H9 (cell line): Measurements from ENCODE around the gene YBX3. TPM values are rescaled to one million over a fixed set of nuclear protein-coding genes. Genes with fewer than 3 reads are reported as not detected.

Experiments used
- DNase-seq: peaks from one replicate; pipeline ENCODE4 v3.0.0-alpha.2; 2017
- H2AFZ ChIP-seq: one replicate; pipeline ENCODE4 v1.6.1; 2013; ENCODE audit warnings: mild to moderate bottlenecking, low read length, control low read depth, moderate library complexity
- H2AK5ac ChIP-seq: 2 replicates; pipeline ENCODE4 v1.6.1; 2013; ENCODE audit warnings: low read length, control low read depth, mixed read lengths; ENCODE audit not compliant: insufficient read length
- H2BK120ac ChIP-seq: one replicate; pipeline ENCODE4 v1.6.1; 2013; ENCODE audit warnings: low read depth, mild to moderate bottlenecking, low read length, control low read depth, inconsistent platforms; ENCODE audit not compliant: poor library complexity, severe bottlenecking
- H2BK12ac ChIP-seq: 2 replicates; pipeline ENCODE4 v1.6.1; 2013; ENCODE audit warnings: low read length, control low read depth, mixed read lengths, low read depth; ENCODE audit not compliant: insufficient read length
- H2BK15ac ChIP-seq: 2 replicates; pipeline ENCODE4 v1.6.1; 2013; ENCODE audit warnings: low read depth, low read length, control low read depth
- H2BK20ac ChIP-seq: one replicate; pipeline ENCODE4 v1.6.1; 2013; ENCODE audit warnings: low read depth, mild to moderate bottlenecking, low read length, control low read depth, inconsistent platforms; ENCODE audit not compliant: poor library complexity, severe bottlenecking
- H2BK5ac ChIP-seq: 2 replicates; pipeline ENCODE4 v1.6.1; 2013; ENCODE audit warnings: low read length, control low read depth, mixed read lengths; ENCODE audit not compliant: insufficient read length
- H3K14ac ChIP-seq: 2 replicates; pipeline ENCODE4 v1.6.1; 2013; ENCODE audit warnings: low read length, control low read depth; ENCODE audit not compliant: insufficient read depth
- H3K18ac ChIP-seq: 2 replicates; pipeline ENCODE4 v1.6.1; 2013; ENCODE audit warnings: low read depth, mild to moderate bottlenecking, mixed read lengths, low read length, control low read depth; ENCODE audit not compliant: insufficient read length
- H3K23ac ChIP-seq: 2 replicates; pipeline ENCODE4 v1.6.1; 2013; ENCODE audit warnings: low read length, control low read depth, mixed read lengths, low read depth; ENCODE audit not compliant: insufficient read length
- H3K23me2 ChIP-seq: 2 replicates; pipeline ENCODE4 v1.6.1; 2013; ENCODE audit warnings: low read depth, mild to moderate bottlenecking, mixed read lengths, low read length, control low read depth; ENCODE audit not compliant: insufficient read length, poor library complexity, severe bottlenecking
- H3K27ac ChIP-seq: 2 replicates; pipeline ENCODE4 v1.5.1; 2013; ENCODE audit warnings: low read length, control low read depth, mixed read lengths, low read depth; ENCODE audit not compliant: insufficient read length
- H3K27me3 ChIP-seq: 2 replicates; pipeline ENCODE4 v1.6.1; 2013; ENCODE audit warnings: low read length, control low read depth, inconsistent platforms; ENCODE audit not compliant: insufficient read depth
- H3K4ac ChIP-seq: 2 replicates; pipeline ENCODE4 v1.6.1; 2013; ENCODE audit warnings: low read depth, mild to moderate bottlenecking, control low read depth, inconsistent platforms, low read length, moderate library complexity
- H3K4me1 ChIP-seq: 2 replicates; pipeline ENCODE4 v1.6.1; 2013; ENCODE audit warnings: low read length, control low read depth, inconsistent platforms; ENCODE audit not compliant: insufficient read depth
- H3K4me2 ChIP-seq: 2 replicates; pipeline ENCODE4 v1.6.1; 2013; ENCODE audit warnings: low read length, control low read depth, mixed read lengths; ENCODE audit not compliant: insufficient read length, insufficient read depth
- H3K56ac ChIP-seq: 2 replicates; pipeline ENCODE4 v1.6.1; 2013; ENCODE audit warnings: low read depth, mild to moderate bottlenecking, mixed read lengths, low read length, control low read depth; ENCODE audit not compliant: insufficient read length
- H3K79me1 ChIP-seq: 2 replicates; pipeline ENCODE4 v1.6.1; 2013; ENCODE audit warnings: low read depth, mild to moderate bottlenecking, moderate library complexity, low read length, control low read depth, inconsistent platforms; ENCODE audit not compliant: insufficient read depth, poor library complexity, severe bottlenecking
- H3K79me2 ChIP-seq: 2 replicates; pipeline ENCODE4 v1.6.1; 2013; ENCODE audit warnings: low read length, control low read depth, inconsistent platforms; ENCODE audit not compliant: insufficient read depth
- H3K9ac ChIP-seq: 2 replicates; pipeline ENCODE4 v1.6.1; 2013; ENCODE audit warnings: low read length, control low read depth, mixed read lengths; ENCODE audit not compliant: insufficient read length; ENCODE audit errors: extremely low read depth
- H3K9me3 ChIP-seq: one replicate; pipeline ENCODE4 v1.6.1; 2013; ENCODE audit warnings: low read depth, low read length, inconsistent platforms; ENCODE audit not compliant: control insufficient read depth
- H3T11ph ChIP-seq: one replicate; pipeline ENCODE4 v1.6.1; 2013; ENCODE audit warnings: mild to moderate bottlenecking, low read length, control low read depth, inconsistent platforms
- H4K20me1 ChIP-seq: one replicate; pipeline ENCODE4 v1.6.1; 2013; ENCODE audit not compliant: control insufficient read depth, insufficient read length, insufficient read depth
- H4K5ac ChIP-seq: 2 replicates; pipeline ENCODE4 v1.6.1; 2013; ENCODE audit warnings: low read depth, mild to moderate bottlenecking, mixed read lengths, low read length, control low read depth; ENCODE audit not compliant: insufficient read length
- H4K8ac ChIP-seq: replicated peaks from 2 replicates; pipeline ENCODE4 v1.6.1; 2013; ENCODE audit warnings: low read length, control low read depth, mixed read lengths, low read depth; ENCODE audit not compliant: insufficient read length
- H4K91ac ChIP-seq: 2 replicates; pipeline ENCODE4 v1.6.1; 2013; ENCODE audit warnings: low read depth, mild to moderate bottlenecking, moderate library complexity, mixed read lengths, low read length, control low read depth; ENCODE audit not compliant: insufficient read length
- H3K27ac Mint-ChIP-seq, 3 experiments: 2 replicates in 2 of 3; 3 replicates in 1 of 3; pipeline ENCODE4 v1.8.0; 2020 to 2021; ENCODE audit warnings: mixed read lengths in 3 of 3, mild to moderate bottlenecking in 1 of 3, moderate library complexity in 1 of 3
- H3K27me3 Mint-ChIP-seq: 2 replicates; pipeline ENCODE4 v1.8.0; 2021; ENCODE audit warnings: low read depth, mild to moderate bottlenecking, moderate library complexity, mixed read lengths
- H3K36me3 Mint-ChIP-seq, 3 experiments: 2 replicates in 2 of 3; 3 replicates in 1 of 3; pipeline ENCODE4 v1.8.0; 2020 to 2021; ENCODE audit warnings: low read depth in 3 of 3, mixed read lengths in 3 of 3; ENCODE audit not compliant: insufficient read depth in 1 of 3
- H3K4me1 Mint-ChIP-seq, 2 experiments: 2 replicates each; pipeline ENCODE4 v1.8.0; 2020; ENCODE audit warnings: mixed read lengths in 2 of 2
- H3K4me3 Mint-ChIP-seq, 2 experiments: 2 replicates in 1 of 2; 3 replicates in 1 of 2; pipeline ENCODE4 v1.8.0; 2020 to 2021; ENCODE audit warnings: mild to moderate bottlenecking in 2 of 2, mixed read lengths in 2 of 2, moderate library complexity in 1 of 2
- H3K9me3 Mint-ChIP-seq, 2 experiments: 2 replicates in 1 of 2; 3 replicates in 1 of 2; pipeline ENCODE4 v1.8.0; 2020; ENCODE audit warnings: mild to moderate bottlenecking in 2 of 2, mixed read lengths in 2 of 2, moderate library complexity in 1 of 2
- CTCF ChIP-seq: fragments of 200-600 bp; sonication (generic); conservative IDR thresholded peaks from 3 replicates; pipeline ENCODE4 v1.8.0; 2021; ENCODE audit warnings: antibody characterized with exemption, mild to moderate bottlenecking
- WGBS: extraction: QIAGEN DNeasy Blood & Tissue Kit; methylation state at CpG from one replicate; pipeline ENCODE4 v1.1.7; 2013; ENCODE audit warnings: missing lambda C conversion rate, low lambda C conversion rate, mixed read lengths; ENCODE audit not compliant: insufficient read length; ENCODE audit errors: extremely low coverage; 5-methylcytosine and 5-hydroxymethylcytosine counted together
- total RNA-seq: library from RNA; stranded (reverse); gene quantifications from 2 replicates; pipeline ENCODE4 v1.2.1, GENCODE V29; 2021

Gene YBX3
- total RNA-seq, 1 experiment from 2014 or later = 343 TPM

DNA sequence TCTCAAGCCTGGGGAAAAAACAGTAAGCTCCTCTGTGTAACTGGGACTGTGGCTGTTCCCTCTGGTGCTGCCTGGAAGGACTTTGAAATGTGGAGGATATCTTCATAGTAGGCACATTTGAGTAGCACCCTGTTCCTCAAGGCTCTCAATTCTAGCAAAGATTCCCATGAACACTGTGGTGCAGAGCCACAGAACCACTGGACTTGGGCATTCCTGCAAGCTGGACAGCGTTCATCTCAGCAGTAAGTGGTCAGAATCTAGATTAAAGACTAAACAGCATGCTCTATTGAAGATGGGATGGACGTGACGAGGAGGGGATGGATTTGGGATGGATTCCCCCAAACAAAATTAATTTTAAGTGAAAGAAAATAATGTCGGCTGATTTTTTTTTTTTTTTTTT, 9.4 kb upstream of the YBX3 start:
- WGBS = no CpG with 5 or more reads among the region's 4 CpGs
- TF ChIP-seq CTCF = no peak

More for the DNA sequence above, 9.4 kb upstream of the YBX3 start:
- no peak overlapping the region for H2BK5ac ChIP-seq
- no peak overlapping the region for H2BK12ac ChIP-seq
- Mint-ChIP-seq H3K27me3 (peaks cover 10% of the 10 kb centered on the region), H3K9me3 (no peaks in the 10 kb centered on the region), H3K27ac (no peak overlapping the region), H3K36me3 (no peaks in the 10 kb centered on the region), H3K4me1 (no peaks in the 10 kb centered on the region), H3K4me3 (no peak overlapping the region)
- no peak overlapping the region for H3K18ac ChIP-seq
- no peak for DNase-seq
- H3K27ac ChIP-seq = no peak overlapping the region
- no peak overlapping the region for H3K14ac ChIP-seq
- no peak overlapping the region for H2BK20ac ChIP-seq
- no peak overlapping the region for H3K9ac ChIP-seq
- no peaks in the 10 kb centered on the region for H3K9me3 ChIP-seq
- H3K4me1 ChIP-seq = no peaks in the 10 kb centered on the region
- H3K79me1 ChIP-seq = no peaks in the 10 kb centered on the region
- H3K23me2 ChIP-seq = no peaks in the 10 kb centered on the region
- no peaks in the 10 kb centered on the region for H4K20me1 ChIP-seq
- H3K79me2 ChIP-seq = no peaks in the 10 kb centered on the region
- no peak overlapping the region for H3K23ac ChIP-seq
- H2BK120ac ChIP-seq = no peak overlapping the region
- no peak overlapping the region for H3T11ph ChIP-seq
- H3K27me3 ChIP-seq = no peaks in the 10 kb centered on the region
- H3K4me2 ChIP-seq = no peak overlapping the region
- H3K56ac ChIP-seq = no peak overlapping the region
- no peak overlapping the region for H4K8ac ChIP-seq
- H4K5ac ChIP-seq = no peak overlapping the region
- H4K91ac ChIP-seq = no peak overlapping the region
- no peak overlapping the region for H2AFZ ChIP-seq
- no peak overlapping the region for H3K4ac ChIP-seq
- H2AK5ac ChIP-seq = no peak overlapping the region
- no peak overlapping the region for H2BK15ac ChIP-seq
